HG03575 (cell line): Measurements from ENCODE around the gene ZNF473.

Source experiments
- ATAC-seq: cut with Tn5 transposase; IDR thresholded peaks from one replicate; pipeline ENCODE4 v1.9.1; 2021; ENCODE audit not compliant: unreplicated experiment, insufficient number of reproducible peaks, low FRiP score; ENCODE audit errors: extremely low read depth

Gene ZNF473

GRCh38 chr19:50002386-50002960, 23.3 kb upstream of the ZNF473 start:
- ATAC-seq, result no peak

DNA sequence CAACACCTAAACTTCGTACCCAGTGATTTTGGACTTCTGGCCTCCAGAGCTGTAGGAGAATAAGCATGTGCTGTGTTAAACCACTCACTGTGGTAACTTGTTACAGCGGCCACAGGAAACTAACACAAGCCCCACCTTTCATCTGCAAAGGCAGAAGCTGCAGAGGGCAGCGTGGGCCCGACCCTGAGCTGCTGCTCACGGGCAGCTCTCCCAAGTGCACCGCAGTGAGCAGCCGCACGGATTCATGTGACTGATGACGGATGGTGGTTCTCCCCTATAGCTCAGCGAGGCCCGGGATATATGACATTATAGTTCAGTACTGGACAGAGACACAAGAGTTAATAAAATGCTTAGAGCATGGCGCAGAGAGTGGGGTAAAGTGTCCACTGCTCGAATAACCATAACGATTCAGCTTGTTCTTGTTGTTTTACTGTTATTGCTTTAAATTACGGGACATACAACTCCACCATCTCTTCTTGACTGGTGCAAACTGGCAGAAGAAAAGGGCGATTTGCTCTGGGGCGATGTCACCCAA, 22.5 kb upstream of the ZNF473 start:
- no peak for ATAC-seq

- no peak for ATAC-seq
Measured at GRCh38 chr19:50003810-50004419, 21.9 kb upstream of the ZNF473 start.

DNA sequence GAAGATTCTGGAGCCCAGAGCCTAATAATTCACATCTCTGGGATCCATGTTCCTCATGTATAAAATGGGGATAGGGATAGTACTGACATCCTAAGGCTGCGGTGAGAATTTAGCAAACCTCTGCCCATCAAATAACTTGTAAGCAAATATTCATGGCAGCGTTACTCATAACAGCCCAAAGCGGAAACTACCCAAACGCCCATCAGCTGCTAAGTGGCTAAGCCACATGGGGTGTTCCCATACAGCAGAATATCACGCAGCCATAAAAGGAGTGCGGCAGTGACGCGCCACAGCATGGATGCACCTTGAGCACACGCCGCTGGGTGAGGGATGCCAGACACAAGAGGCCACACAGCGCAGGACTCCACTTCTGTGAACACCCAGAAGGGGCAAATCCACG, 20.4 kb upstream of the ZNF473 start:
- no peak for ATAC-seq

DNA sequence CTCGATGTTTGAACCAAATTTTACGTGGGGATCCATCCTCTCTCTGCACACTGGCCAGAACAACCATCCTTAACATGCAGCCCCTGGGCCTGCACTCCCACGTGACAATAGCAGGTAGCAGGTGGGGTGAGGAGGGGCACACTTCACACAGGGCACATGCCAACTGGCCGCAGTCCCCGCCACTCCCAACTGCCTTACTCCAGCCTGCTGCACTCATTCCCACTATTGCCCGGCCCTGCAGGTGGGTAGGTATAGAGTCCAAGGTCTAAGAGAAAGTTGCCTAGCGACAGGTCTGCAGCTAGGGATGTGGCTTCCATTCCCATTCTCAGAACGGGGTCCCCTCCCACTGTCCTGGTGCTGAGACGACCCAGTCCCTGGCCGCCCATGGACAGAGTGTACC, 18.6 kb upstream of the ZNF473 start:
- ATAC-seq, result no peak

DNA sequence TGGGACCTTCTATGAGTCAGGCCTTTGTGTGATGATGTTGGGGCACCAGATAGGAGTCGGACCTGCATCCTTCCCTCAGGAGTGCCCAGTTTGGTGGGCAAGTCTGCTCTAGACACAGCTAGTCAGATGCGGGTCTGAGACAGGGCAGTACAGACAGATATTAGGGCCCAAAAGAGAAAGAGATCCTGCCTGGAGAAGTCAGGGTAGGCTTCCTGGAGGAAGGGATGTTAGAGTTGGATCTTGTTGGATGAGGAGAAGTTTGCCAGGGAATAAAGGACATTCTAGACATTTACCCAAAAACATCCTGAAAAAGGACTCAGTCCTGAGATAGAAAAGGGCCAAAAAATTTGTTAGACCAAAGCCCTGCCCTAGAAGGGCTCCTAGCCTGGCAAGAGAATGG, 17.9 kb upstream of the ZNF473 start:
- ATAC-seq, result no peak

DNA sequence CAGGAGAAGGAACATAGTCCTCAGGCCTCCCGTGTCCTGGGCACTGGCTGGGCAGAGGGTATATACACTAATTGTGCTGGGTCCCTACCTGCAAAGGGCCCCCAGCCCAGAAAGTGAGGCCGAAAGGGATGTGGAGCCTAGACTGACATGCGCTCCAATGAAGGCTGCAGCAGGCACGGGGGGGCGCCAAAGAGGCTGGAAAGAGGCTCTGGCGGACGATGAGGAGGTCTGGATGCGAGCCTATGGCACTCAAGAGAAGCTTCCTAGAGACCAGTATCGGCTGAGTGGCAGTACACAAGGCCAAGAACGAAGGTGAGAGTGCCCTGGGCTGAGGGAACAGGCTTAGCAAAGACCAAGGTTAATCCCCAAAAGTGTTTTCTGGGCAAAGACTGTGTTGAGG, 17.3 kb upstream of the ZNF473 start:
- ATAC-seq, result no peak

- ATAC-seq, result no peak
Measured at GRCh38 chr19:50016225-50016807, 9.5 kb upstream of the ZNF473 start.

GRCh38 chr19:50020481-50020880, 5.3 kb upstream of the ZNF473 start:
- no peak for ATAC-seq

GRCh38 chr19:50022823-50023222, 3.0 kb upstream of the ZNF473 start:
- no peak for ATAC-seq

GRCh38 chr19:50024719-50025021, 1.1 kb upstream of the ZNF473 start:
- ATAC-seq, result no peak

DNA sequence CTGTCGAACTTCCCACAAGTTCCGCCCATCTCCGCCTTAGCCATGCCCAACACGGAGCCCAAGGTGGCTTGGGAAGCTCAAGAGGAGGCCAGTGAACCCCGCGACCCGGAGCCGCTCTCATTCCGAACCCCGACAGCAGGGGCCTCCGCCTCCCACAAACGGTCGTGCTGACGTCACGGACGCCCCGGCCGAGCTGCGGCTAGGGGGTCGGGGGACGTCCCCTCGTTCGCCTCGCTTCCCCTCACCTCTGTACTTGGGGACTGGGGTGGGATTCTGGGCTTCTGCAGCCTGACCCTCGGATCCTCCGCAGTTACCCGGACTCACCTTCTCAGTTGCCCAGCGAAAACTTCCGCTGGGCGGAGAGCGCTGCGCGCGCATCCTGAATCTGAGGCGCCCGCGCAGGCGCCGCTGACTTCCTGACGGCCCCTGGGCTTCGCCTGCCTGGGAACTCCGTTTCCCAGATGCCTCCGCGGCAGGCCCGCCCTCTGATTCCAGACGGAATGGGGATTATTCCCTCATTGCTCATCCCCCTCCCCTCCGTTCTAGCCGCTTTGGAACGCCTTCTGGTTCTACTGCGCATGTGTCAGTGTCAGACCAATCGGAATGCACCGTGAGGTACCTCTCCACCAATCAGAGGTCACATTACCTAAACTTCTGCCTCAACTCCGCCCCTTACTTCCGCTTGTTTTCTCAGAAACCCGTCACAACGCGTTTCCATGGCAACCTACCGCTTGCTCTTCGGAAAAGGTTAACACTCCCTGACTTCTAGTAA, 597 bp upstream of the ZNF473 start, which contains the start of gene VRK3:
Gene VRK3 (minus strand): TSS at position 351 of the 772 bp plus-strand sequence. CDS start 9,210 bp downstream, outside the sequence.
- ATAC-seq, result peak; percentile 67

GRCh38 chr19:50026550-50026906, 723 bp downstream of the ZNF473 start:
- ATAC-seq, result no peak

GRCh38 chr19:50030225-50030624, 4.4 kb downstream of the ZNF473 start:
- no peak for ATAC-seq

GRCh38 chr19:50030937-50031336, 5.1 kb downstream of the ZNF473 start:
- no peak for ATAC-seq

DNA sequence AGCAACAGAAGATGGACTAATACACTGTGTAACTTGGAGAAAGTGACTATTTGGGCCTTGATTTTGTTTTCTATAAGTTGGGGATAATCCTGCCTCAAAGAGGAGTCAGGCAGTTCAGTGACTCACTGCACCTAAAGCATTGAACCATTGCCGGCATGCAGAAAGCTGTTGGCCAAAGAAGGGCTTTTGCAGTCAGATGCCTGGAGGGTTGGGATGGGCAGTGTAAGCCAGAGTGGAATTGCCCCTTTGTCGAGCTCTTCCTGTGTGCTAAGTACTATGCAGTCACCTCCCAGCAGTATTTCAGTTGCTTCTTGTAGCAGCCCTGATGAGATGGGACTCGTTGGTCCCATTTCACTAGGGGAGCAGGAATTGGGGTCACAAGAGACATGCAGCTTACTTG, 11.1 kb downstream of the ZNF473 start:
- ATAC-seq, result no peak

GRCh38 chr19:50039968-50040367, 14.2 kb downstream of the ZNF473 start:
- ATAC-seq, result no peak

- ATAC-seq, result no peak
Measured at GRCh38 chr19:50040967-50041366, 15.2 kb downstream of the ZNF473 start.

- ATAC-seq, result no peak
Measured at GRCh38 chr19:50042363-50043024, 16.7 kb downstream of the ZNF473 start.
